Tibial artery (tissue), 4 donors: ENCODE results near the gene TEX19.

Experiments
- DNase-seq, 2 donors: peaks; one replicate each; pipeline ENCODE4 v3.0.0-alpha.2; 2019
- H3K27ac ChIP-seq, 2 donors: fragments of 200-600 bp; sonication (generic) in 1 of 2; 1 replicate in 1 of 2; 2 replicates in 1 of 2; pipeline ENCODE4 v1.5.1; 2018 to 2019; ENCODE audit warnings: mild to moderate bottlenecking in 1 of 2
- H3K27me3 ChIP-seq, 2 donors: fragments of 200-600 bp; sonication (generic) in 1 of 2; one replicate each; pipeline versions ENCODE4 v1.5.1 to v1.6.0; 2016 to 2019
- H3K36me3 ChIP-seq, 3 donors: fragments of 200-600 bp; sonication (generic) in 2 of 3; one replicate each; pipeline ENCODE4 v1.5.1; 2016 to 2019; ENCODE audit warnings: mild to moderate bottlenecking in 2 of 3
- H3K4me1 ChIP-seq, 4 donors: fragments of 200-600 bp; sonication (generic) in 2 of 4; 1 replicate in 3 of 4; 2 replicates in 1 of 4; pipeline ENCODE4 v1.5.1; 2016 to 2019
- H3K4me3 ChIP-seq, 2 donors: fragments of 200-600 bp; sonication (generic) in 1 of 2; 1 replicate in 1 of 2; 2 replicates in 1 of 2; pipeline ENCODE4 v1.5.1; 2018 to 2019; ENCODE audit warnings: mild to moderate bottlenecking in 2 of 2
- H3K9me3 ChIP-seq, 3 donors: fragments of 200-600 bp; sonication (generic) in 1 of 3; one replicate each; pipeline ENCODE4 v1.5.1; 2016 to 2019
- intact Hi-C: fragments of 100-400 bp; cut with DNase I; formaldehyde crosslinking; loops from one replicate; pipeline ENCODE4 v1.15.0; 2023; ENCODE audit warnings: low total_unique reads
- TF ChIP-seq, protein P1 (sequence below), 2 experiments: fragments of 200-600 bp in 1 of 2; fragments of 450-650 bp in 1 of 2; IDR thresholded peaks; one replicate each; pipeline ENCODE4 v1.5.1; 2017 to 2019; ENCODE audit warnings: antibody characterized with exemption in 2 of 2, mild to moderate bottlenecking in 1 of 2, moderate library complexity in 1 of 2

Gene TEX19

DNA sequence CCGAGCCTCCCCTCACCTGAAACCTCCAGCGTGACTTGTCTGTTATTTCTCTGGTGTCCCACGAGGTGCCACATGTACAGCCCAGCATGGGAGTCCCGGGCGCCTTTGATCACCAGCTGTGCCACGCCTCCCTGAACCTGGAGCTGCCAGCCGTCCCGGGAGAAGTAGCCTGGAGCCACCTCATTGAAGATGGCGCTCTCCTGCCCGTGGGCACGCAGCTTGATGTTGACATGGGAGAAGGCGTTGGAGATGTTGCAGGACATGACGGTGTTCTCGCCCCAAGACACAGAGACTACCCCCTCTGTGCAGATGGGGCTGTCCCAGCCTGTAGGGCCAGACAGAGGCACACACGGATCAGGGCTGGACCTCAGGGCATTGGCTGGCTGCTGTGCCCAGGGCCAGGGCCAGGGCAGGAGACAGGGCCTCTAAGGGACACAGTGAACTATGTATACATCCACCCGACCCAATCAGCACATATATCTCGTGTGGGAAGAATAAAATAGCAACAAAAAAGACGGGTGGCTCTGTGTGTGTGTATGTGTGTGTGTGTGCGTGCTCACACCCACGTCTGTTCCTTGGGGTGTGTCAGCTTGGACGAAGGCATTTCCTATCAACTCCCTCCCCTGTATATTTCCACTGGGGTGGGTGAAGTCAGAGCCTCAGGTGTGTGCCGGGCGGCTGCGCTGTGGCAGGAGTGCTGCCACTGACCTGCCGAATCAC is 34.3 kb upstream of the TEX19 start:
- Histone ChIP-seq H3K4me3 (no peak overlapping the region), H3K36me3 (no peaks in the 10 kb centered on the region), H3K27me3 (peaks cover 0 to 88% of the 10 kb centered on the region in 2 donors), H3K4me1 (peaks cover 0 to 10% (median 5%) of the 10 kb centered on the region in 4 donors), H3K9me3 (no peaks in the 10 kb centered on the region), H3K27ac (no peak overlapping the region)
- no peak for DNase-seq
- TF ChIP-seq, protein P1, sequence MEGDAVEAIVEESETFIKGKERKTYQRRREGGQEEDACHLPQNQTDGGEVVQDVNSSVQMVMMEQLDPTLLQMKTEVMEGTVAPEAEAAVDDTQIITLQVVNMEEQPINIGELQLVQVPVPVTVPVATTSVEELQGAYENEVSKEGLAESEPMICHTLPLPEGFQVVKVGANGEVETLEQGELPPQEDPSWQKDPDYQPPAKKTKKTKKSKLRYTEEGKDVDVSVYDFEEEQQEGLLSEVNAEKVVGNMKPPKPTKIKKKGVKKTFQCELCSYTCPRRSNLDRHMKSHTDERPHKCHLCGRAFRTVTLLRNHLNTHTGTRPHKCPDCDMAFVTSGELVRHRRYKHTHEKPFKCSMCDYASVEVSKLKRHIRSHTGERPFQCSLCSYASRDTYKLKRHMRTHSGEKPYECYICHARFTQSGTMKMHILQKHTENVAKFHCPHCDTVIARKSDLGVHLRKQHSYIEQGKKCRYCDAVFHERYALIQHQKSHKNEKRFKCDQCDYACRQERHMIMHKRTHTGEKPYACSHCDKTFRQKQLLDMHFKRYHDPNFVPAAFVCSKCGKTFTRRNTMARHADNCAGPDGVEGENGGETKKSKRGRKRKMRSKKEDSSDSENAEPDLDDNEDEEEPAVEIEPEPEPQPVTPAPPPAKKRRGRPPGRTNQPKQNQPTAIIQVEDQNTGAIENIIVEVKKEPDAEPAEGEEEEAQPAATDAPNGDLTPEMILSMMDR (IDR thresholded peaks at IDR 0.05), result no peak
- intact Hi-C loops, result no loop called here

GRCh38 chr17:82325286-82326180 is 33.5 kb upstream of the TEX19 start:
- Histone ChIP-seq H3K9me3 (no peaks in the 10 kb centered on the region), H3K4me1 (peaks cover 0 to 16% (median 10%) of the 10 kb centered on the region in 4 donors), H3K27me3 (peaks cover 0 to 90% of the 10 kb centered on the region in 2 donors), H3K36me3 (no peaks in the 10 kb centered on the region), H3K4me3 (no peak overlapping the region), H3K27ac (no peak overlapping the region)
- DNase-seq, result no peak
- TF ChIP-seq, protein P1 (IDR thresholded peaks at IDR 0.05), result no peak
- intact Hi-C loops, result no loop called here

- H3K36me3 ChIP-seq, result no peaks in the 10 kb centered on the region
- intact Hi-C loops, result no loop called here
- peaks cover 0 to 88% of the 10 kb centered on the region in 2 donors for H3K27me3 ChIP-seq
- H3K4me3 ChIP-seq, result no peak overlapping the region
- TF ChIP-seq, protein P1 (IDR thresholded peaks at IDR 0.05), result no peak
- peaks cover 0 to 11% (median 6%) of the 10 kb centered on the region in 4 donors for H3K4me1 ChIP-seq
- no peak for DNase-seq
- H3K27ac ChIP-seq, result no peak overlapping the region
- no peaks in the 10 kb centered on the region for H3K9me3 ChIP-seq
Observed at GRCh38 chr17:82327289-82327688, 31.8 kb upstream of the TEX19 start.

DNA sequence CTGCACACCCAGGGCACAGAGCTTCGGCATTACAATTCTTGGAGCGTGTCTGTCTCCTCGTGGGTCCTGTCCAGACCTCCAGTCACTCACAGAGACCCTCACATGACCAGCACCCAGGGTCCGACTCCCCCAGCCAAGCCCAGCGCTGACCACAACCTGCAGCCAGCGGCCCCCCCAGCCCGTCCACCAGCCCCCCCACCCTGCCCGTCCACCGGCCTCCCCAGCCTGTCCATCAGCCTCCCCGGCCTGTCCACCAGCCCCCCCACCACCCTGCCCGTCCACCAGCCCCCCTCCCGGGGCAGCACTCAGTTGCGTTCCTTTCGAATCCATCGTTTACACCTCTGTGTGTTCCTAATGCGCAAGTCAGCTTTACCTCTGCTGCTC is 31.3 kb upstream of the TEX19 start:
- Histone ChIP-seq H3K4me3 (no peak overlapping the region), H3K9me3 (no peaks in the 10 kb centered on the region), H3K27me3 (peaks cover 0 to 88% of the 10 kb centered on the region in 2 donors), H3K27ac (no peak overlapping the region), H3K4me1 (peaks cover 0 to 15% (median 8%) of the 10 kb centered on the region in 4 donors), H3K36me3 (no peaks in the 10 kb centered on the region)
- DNase-seq, result no peak
- intact Hi-C loops, result no loop called here
- TF ChIP-seq, protein P1 (IDR thresholded peaks at IDR 0.05), result no peak

DNA sequence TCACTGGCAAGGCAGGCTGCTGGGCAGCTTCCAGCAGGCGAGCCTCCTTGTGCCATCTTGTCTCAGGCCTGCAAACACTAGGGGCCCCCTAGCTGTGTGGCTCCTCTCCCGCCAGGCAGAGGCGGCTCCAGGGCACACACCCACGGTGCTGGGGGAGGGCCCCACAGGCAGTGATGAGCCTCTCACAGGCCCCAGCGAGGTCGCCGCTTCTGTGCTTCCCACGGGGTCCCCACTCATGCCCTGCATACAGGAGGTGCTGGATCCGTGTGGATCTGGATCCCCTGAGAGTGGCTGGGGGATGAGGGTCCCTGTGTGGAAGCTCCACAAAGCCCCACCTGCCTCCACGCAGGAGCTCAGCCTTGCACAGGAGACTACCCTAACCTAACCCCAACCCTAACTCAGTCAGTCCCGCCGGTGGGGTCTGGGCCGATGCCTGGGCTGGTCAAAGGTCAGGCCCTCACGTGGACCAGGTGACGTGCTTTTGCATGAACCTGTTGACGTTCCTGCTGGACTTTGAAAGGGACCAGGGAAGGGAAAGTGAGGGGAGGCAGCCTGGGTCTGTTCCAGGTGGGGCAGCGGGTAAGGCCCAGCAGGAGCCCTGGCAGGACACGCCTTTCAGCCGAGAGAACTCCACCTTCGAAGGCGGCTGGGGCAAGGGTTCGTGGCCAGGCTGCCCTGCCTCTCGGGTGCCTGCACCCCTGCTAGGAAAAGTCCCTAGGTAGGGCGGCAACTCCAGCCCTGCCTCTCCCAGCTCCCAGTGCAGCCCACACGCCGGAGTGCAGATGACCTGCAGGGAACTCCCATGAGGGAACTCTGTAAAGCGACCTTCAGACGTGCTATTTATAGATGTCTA is 30.7 kb upstream of the TEX19 start:
- intact Hi-C loops, result no loop called here
- no peak for DNase-seq
- TF ChIP-seq, protein P1 (IDR thresholded peaks at IDR 0.05), result no peak
- Histone ChIP-seq H3K9me3 (no peaks in the 10 kb centered on the region), H3K36me3 (no peaks in the 10 kb centered on the region), H3K4me3 (no peak overlapping the region), H3K4me1 (peaks cover 0 to 21% (median 14%) of the 10 kb centered on the region in 4 donors), H3K27me3 (peaks cover 0 to 88% of the 10 kb centered on the region in 2 donors), H3K27ac (no peak overlapping the region)
